Effector memory CD4-positive, alpha-beta T cell (primary cell): ENCODE measurements around the gene EVA1B.
A peak's percentile ranks its signal among the peaks of the same experiment; 100 is the strongest.

Experiments
- DNase-seq, 3 donors: peaks; one replicate each; pipeline ENCODE4 v3.0.0-alpha.2; 2020
- H3K27ac ChIP-seq: 2 replicates; pipeline ENCODE4 v1.7.0; 2013; ENCODE audit warnings: mild to moderate bottlenecking, low read length, moderate library complexity; ENCODE audit not compliant: insufficient read depth, poor library complexity, severe bottlenecking
- H3K27me3 ChIP-seq: replicated peaks from 2 replicates; pipeline ENCODE4 v1.7.0; 2013; ENCODE audit warnings: mild to moderate bottlenecking, low read length; ENCODE audit not compliant: insufficient read depth, control insufficient read depth, poor library complexity, severe bottlenecking
- H3K36me3 ChIP-seq: 2 replicates; pipeline ENCODE4 v1.7.0; 2013; ENCODE audit warnings: mild to moderate bottlenecking, low read length, moderate library complexity; ENCODE audit not compliant: control insufficient read depth, insufficient read depth
- H3K4me1 ChIP-seq: 2 replicates; pipeline ENCODE4 v1.7.0; 2013; ENCODE audit warnings: low read length, mild to moderate bottlenecking; ENCODE audit not compliant: control insufficient read depth, insufficient read depth, poor library complexity, severe bottlenecking
- H3K4me3 ChIP-seq: 2 replicates; pipeline ENCODE4 v1.7.0; 2013; ENCODE audit warnings: low read length, low read depth, mild to moderate bottlenecking; ENCODE audit not compliant: insufficient read depth, poor library complexity, severe bottlenecking
- H3K9me3 ChIP-seq: 2 replicates; pipeline ENCODE4 v1.7.0; 2013; ENCODE audit warnings: mild to moderate bottlenecking, low read length, moderate library complexity; ENCODE audit not compliant: control insufficient read depth

EVA1B gene

DNA sequence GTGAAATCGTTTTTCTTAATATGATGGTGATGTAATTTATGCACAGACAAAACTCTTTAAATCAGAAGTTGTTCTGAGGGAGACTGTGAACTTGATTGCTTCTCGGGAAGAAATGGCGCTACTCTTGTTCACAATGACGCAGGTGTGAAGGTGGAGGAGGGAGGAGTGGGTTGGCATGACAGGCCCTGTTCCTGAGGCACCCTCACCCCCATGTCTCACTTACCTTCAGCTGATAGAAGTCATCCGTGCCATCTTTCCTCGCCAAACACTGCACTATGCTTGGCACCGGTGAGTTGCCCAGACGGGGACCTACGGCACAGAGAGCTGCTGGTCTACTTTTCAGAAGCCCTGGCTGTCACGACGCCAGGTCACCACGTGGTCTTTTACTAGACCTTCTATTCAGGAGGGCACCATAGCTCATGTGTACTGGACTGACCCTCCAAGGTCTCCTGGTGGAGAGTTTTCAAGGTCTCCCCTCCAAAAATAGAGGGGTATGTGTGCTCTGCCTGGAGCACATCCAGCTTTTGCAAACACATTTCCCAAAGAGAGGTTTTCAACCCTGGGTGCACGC is 35.2 kb upstream of the EVA1B start:
- Histone ChIP-seq H3K4me3 (no peak overlapping the region), H3K27ac (no peak overlapping the region), H3K27me3 (no peaks in the 10 kb centered on the region), H3K9me3 (no peaks in the 10 kb centered on the region), H3K36me3 (peaks cover 53% of the 10 kb centered on the region), H3K4me1 (peaks cover 11% of the 10 kb centered on the region)
- no peak for DNase-seq

- peaks cover 15% of the 10 kb centered on the region for H3K4me1 ChIP-seq
- no peak overlapping the region for H3K4me3 ChIP-seq
- H3K36me3 ChIP-seq, result peaks cover 43% of the 10 kb centered on the region
- no peak overlapping the region for H3K27ac ChIP-seq
- DNase-seq, result no peak
- no peaks in the 10 kb centered on the region for H3K27me3 ChIP-seq
- no peaks in the 10 kb centered on the region for H3K9me3 ChIP-seq
Observed at GRCh38 chr1:36355811-36356210, 32.4 kb upstream of the EVA1B start.

DNA sequence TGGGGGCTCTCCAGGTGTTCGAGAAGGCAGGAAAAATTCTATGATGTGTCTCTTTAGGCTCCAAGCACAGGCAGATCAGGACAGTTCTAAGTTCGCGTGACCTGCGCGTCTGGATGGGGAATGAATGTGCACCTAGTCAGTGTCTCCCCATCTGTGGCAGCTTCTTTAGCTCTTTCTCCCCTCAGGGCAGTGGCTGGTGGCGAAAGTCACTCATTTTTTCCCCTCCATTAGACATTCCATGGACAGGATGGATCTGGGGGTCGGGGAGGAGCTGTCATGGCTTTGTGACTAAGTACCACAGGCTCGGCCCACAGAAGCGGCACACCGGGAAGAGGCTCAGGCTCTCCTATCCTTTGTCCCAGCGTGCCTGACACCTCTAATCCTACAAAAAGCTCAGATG is 31.0 kb upstream of the EVA1B start:
- Histone ChIP-seq H3K9me3 (no peaks in the 10 kb centered on the region), H3K27me3 (no peaks in the 10 kb centered on the region), H3K4me3 (no peak overlapping the region), H3K36me3 (peaks cover 51% of the 10 kb centered on the region), H3K4me1 (peaks cover 16% of the 10 kb centered on the region), H3K27ac (no peak overlapping the region)
- DNase-seq, result no peak

DNA sequence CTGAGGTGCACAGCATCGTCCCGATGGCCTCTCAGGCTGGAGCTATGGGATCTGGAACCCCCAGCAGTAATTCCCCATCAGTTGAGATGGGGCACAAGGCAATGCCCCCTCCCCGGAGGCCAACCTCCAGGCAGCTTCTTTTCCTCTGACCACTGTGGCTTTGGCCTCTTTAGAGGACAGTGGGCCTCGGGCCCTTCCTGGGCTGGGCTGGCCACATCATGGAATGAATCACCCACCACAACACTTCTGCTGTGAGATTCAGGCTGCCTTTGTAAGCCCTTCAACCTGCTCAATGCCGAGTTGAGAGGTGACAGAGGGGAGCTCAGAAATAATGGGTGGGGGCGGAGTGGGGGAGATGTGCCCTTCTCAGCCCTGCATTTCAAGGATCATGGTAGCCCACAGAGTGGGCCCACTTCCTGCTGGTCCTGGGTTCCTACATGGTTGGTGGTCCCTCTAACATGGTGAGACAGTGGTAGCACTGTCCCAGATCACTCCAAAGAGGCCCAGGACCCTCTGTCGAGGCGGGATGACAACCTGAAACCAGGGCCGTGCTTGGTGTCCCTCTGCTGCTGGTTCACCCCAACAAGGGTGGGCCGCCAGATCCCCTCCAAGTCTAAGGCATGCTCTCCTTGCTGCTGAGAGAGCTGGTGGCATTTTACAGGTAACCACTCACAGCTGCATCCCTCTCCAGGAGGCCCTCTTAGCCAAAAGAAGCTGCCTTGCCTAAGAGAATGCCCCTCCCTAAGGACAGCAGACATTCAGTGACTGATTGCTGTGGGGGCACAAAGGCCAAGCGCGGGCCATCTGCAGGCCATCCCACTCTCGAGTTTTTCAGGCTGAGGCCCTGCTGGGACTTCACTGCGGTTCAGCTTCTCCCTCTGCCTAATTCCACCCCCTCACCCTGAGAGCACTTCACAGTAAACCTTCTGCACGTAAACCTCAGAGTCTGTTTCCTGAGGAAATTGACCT is 29.7 kb upstream of the EVA1B start:
- no peak overlapping the region for H3K27ac ChIP-seq
- no peak for DNase-seq
- no peaks in the 10 kb centered on the region for H3K27me3 ChIP-seq
- no peak overlapping the region for H3K4me3 ChIP-seq
- no peaks in the 10 kb centered on the region for H3K9me3 ChIP-seq
- H3K36me3 ChIP-seq, result peaks cover 57% of the 10 kb centered on the region
- peaks cover 14% of the 10 kb centered on the region for H3K4me1 ChIP-seq

- H3K36me3 ChIP-seq, result peaks cover 58% of the 10 kb centered on the region
- no peaks in the 10 kb centered on the region for H3K27me3 ChIP-seq
- no peaks in the 10 kb centered on the region for H3K9me3 ChIP-seq
- H3K4me1 ChIP-seq, result peaks cover 14% of the 10 kb centered on the region
- no peak overlapping the region for H3K27ac ChIP-seq
- H3K4me3 ChIP-seq, result no peak overlapping the region
- DNase-seq, result no peak
Observed at GRCh38 chr1:36352125-36352909, 28.9 kb upstream of the EVA1B start.

DNA sequence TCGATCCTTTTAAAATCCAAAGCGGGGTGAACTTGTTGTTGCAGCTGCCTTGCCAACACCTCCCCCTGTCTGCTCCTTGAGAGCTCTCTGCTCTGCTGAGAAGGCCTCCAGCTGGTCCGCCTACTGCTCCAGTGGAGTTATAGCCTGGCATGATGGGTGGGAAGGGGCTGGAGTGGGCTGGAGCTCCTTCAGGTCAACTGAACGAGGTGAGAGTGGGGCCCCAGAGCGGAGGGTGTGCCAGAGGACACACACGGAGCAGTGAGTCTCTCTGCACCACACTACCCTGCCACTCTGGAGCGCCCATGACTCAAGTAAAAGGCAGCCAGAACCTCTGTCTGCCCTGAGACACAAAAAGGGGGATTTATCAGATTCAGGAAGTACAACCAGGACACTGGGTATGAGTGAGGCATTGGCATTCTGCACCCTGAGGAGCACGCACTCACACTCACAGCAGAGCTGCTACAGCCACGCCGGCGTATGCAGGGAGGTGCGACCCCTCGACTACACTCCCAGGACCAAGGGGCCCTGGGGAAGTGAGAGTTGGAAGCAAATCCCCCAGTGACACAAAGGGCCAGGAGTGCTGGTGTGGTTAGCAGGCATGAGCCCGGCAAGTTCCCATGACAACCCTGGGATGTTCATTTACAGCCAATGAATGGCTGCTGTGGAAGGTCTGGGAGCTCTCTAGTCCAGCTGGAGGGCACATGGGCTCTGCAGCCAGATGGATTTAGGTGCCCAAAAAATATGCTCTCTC is 28.0 kb upstream of the EVA1B start:
- Histone ChIP-seq H3K27ac (peak overlapping the region; percentile 30), H3K9me3 (no peaks in the 10 kb centered on the region), H3K36me3 (peaks cover 68% of the 10 kb centered on the region), H3K4me1 (peaks cover 14% of the 10 kb centered on the region), H3K27me3 (no peaks in the 10 kb centered on the region), H3K4me3 (no peak overlapping the region)
- no peak for DNase-seq

- H3K27ac ChIP-seq, result peak overlapping the region; percentile 30
- H3K9me3 ChIP-seq, result no peaks in the 10 kb centered on the region
- H3K36me3 ChIP-seq, result peaks cover 66% of the 10 kb centered on the region
- DNase-seq, result peak in 1 of 3 donors; percentile 42
- H3K4me3 ChIP-seq, result no peak overlapping the region
- no peaks in the 10 kb centered on the region for H3K27me3 ChIP-seq
- H3K4me1 ChIP-seq, result peaks cover 14% of the 10 kb centered on the region
Observed at GRCh38 chr1:36350659-36351226, 27.3 kb upstream of the EVA1B start.

- H3K4me1 ChIP-seq, result peaks cover 14% of the 10 kb centered on the region
- no peaks in the 10 kb centered on the region for H3K27me3 ChIP-seq
- H3K36me3 ChIP-seq, result peaks cover 65% of the 10 kb centered on the region
- H3K9me3 ChIP-seq, result no peaks in the 10 kb centered on the region
- no peak overlapping the region for H3K4me3 ChIP-seq
- H3K27ac ChIP-seq, result no peak overlapping the region
- no peak for DNase-seq
Observed at GRCh38 chr1:36349839-36350238, 26.4 kb upstream of the EVA1B start.

- no peak for DNase-seq
- Histone ChIP-seq H3K9me3 (no peaks in the 10 kb centered on the region), H3K27ac (no peak overlapping the region), H3K27me3 (no peaks in the 10 kb centered on the region), H3K36me3 (peaks cover 65% of the 10 kb centered on the region), H3K4me1 (peaks cover 14% of the 10 kb centered on the region), H3K4me3 (no peak overlapping the region)
Observed at GRCh38 chr1:36349241-36349671, 25.8 kb upstream of the EVA1B start.
